ENCODE data around the gene ODR4.

GRCh38 chr1:186465946-186466345 is 90.3 kb downstream of the ODR4 start:
- TF ChIP-seq SP1 (IDR thresholded peaks at IDR 0.05) (no peak), SUZ12 (IDR thresholded peaks at IDR 0.05) (no peak), FOXA1 (IDR thresholded peaks at IDR 0.05) (no peak), FOXK2 (IDR thresholded peaks at IDR 0.05) (no peak), LEF1 (IDR thresholded peaks at IDR 0.05; ENCODE audit: borderline replicate concordance) (no peak), BHLHE40 (IDR thresholded peaks at IDR 0.05; ENCODE audit: borderline replicate concordance) (no peak), CTBP1 (IDR thresholded peaks at IDR 0.05; ENCODE audit: borderline replicate concordance) (no peak), L3MBTL2 (conservative IDR thresholded peaks at IDR 0.05) (no peak), FOXM1 (IDR thresholded peaks at IDR 0.05; ENCODE audit: borderline replicate concordance) (no peak), ZNF384 (IDR thresholded peaks at IDR 0.05) (no peak), PKNOX1 (IDR thresholded peaks at IDR 0.05) (no peak), HDGF (IDR thresholded peaks at IDR 0.05; ENCODE audit: borderline replicate concordance) (no peak), NFRKB (IDR thresholded peaks at IDR 0.05) (no peak), TARDBP (IDR thresholded peaks at IDR 0.05) (no peak)

Measured in HEK293T (cell line).